ENCODE data around the gene ARHGAP24.

ARHGAP24 gene

GRCh38 chr4:85707611-85708010 lies 232.7 kb downstream of the ARHGAP24 start:
- DNase-seq: peak in 1 of 2 donors; percentile 5

- no peak for DNase-seq
These were observed 233.5 kb downstream of the ARHGAP24 start for GRCh38 chr4:85708468-85708867.

GRCh38 chr4:85713005-85713404 lies 238.1 kb downstream of the ARHGAP24 start:
- DNase-seq: no peak

DNA sequence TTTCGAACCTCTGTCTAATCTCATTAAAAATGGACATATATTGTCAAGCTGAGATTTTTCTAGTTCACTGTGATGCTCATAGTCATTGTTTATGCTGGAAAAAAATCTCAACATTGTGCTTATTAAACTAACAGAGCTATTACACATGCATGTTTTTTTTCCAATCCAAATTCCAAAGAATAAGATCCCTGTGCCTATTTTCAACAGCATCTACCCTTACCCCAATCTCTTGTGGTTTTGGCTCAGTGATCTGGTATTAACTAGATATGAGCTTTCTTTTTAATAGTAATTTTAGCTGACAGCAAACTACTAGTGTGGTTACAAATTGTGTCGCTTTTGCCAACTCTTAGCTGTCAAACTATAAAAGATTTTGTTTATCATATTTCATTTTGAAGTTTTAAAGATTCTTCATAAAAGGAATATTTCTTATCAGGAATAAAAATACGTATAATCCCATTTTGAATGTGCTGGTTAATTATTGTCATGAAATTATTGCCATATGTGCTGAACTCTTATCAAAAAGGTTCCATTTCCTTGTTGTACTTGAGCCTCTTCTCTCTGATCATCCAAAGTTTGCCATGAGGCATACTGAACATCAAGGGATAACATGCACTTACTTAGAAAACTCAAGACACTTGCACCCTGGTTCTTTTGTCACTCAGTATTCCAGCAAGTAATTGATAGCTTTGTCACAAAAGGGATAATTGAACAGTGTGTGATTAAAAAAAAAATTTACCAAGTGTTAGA lies 241.2 kb downstream of the ARHGAP24 start:
- no peak for DNase-seq

DNA sequence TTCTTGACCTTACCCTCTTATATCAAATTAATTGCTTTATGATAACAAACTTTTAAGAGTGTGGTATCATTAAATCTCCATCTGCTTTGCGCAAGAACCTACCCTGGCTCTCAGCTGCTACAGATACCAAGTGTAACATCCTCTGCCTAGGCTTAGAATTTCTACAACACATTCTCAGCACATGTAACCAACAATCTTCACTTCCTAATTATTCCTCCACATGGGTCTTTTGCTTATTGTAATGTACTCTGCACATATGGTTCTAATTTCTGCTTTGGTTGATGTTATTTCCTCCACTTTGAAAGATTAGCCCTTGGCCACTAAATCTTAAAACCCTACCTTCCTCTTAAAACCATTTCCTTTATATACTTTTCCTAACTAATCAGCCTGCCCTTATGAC lies 242.4 kb downstream of the ARHGAP24 start:
- no peak for DNase-seq

DNA sequence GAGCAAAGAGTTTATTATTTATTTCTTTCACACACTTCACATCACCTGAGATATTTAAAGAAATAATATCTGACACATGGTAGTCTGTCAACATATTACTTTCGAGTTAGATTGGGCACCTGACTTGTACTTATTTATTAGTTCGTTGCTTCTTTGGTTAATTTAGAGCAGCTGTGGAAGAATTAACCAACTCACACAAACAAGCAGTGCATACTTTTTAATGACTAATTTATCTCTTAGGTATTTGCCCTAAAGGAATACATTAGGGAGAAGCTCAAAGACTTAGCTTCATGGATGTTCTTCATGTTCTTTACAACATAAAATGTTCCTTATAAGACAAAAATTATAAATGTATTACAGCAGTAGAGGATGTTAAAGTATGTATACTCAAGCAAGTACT lies 242.9 kb downstream of the ARHGAP24 start:
- no peak for DNase-seq

- DNase-seq: no peak
These were observed 245.8 kb downstream of the ARHGAP24 start for GRCh38 chr4:85720735-85721134.

DNA sequence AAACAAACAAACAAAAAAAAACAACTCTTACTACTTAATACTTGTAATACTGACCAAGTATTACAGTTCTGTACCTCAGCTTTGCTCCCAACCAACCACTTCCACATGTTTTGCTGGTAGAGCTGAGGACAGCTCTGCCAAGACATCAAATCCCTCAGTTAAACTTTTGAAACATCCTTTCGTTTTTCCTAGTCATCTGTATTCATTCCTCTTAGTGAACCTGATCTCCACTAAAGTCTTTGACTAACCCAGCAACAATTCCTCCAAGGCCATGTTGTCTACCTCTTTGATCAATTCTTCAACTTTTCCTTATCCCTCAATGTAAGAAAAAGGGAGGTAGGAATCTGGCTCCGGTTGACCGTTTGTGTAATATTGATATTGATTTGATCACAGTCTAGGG lies 247.5 kb downstream of the ARHGAP24 start:
- no peak for DNase-seq

DNA sequence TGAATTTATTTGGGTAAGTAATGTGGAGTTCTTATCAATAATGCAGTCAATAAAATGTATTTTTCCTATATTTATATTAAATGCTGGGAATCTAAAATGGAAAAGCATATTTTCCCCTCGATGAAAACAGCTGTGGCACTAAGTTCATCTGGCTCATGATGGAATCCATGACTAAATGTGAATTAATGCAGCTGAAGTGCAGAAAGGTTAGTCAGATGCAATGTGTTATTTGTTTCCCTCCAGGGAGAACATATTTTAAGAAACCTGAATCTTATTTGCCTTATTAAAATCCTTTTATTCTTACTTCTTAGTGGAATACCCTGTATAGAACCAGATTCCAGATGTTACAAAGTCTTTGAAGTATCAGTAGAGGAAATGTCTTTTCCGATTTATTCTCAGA lies 247.9 kb downstream of the ARHGAP24 start:
- DNase-seq: no peak

DNA sequence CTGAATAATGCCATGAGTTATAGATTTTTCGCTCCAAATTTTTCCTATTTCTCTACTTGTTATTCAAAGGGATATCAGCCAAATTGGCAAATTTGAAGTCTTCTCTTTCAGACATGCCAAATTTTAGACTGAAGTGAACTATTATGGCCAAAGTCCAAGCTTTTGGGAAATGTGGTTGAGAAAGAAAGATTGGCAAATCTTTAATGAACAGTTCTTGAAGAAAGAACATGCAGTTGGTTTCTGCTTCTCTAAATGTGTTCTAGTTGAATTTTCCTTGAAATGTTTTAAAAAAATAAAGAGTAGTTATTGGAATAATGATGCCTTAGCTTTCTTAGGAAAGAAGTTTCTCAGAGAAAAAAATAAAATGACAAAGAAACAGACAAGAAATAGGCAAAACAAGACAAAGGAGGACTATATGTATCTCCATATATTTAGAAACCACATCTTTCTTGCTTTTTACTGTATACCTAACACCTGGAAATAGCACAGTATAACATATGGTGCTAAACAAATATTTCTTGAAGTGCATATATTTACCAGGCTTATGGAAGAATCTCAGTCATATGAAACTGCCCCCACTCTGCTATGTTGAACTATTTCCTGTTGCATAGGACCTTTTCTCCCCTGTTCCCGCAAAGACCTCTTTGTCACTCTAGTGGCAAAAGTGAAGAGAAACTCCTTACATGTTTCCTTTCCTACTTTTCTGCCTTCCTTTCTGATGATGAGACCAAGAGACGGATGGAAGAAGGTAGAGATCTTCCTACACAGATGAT lies 250.0 kb downstream of the ARHGAP24 start:
- DNase-seq: no peak

- no peak for DNase-seq
These were observed 250.8 kb downstream of the ARHGAP24 start for GRCh38 chr4:85725721-85726170.

GRCh38 chr4:85726555-85726954 lies 251.6 kb downstream of the ARHGAP24 start:
- DNase-seq: no peak

DNA sequence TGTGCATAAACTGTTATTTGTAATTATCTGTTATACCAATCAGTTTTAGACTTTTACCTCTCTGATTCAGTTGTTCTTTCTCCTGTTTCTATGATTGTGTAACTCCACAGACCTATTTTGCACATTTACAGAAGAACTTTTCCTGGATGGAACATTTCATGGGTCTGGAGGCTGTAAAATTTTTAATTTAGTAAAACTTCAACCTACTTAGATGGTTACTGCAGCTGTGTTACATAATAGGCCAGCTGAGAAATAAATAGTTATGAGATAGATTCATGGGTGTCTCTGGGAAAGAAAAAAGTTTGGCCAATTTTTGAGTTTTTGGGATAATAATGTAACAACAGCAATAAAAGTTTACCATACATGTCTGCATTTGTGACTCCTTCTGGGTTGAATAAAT lies 253.5 kb downstream of the ARHGAP24 start:
- no peak for DNase-seq

GRCh38 chr4:85732124-85732523 lies 257.2 kb downstream of the ARHGAP24 start:
- DNase-seq: no peak

- DNase-seq: no peak
These were observed 258.8 kb downstream of the ARHGAP24 start for GRCh38 chr4:85733798-85734197.

GRCh38 chr4:85734424-85734831 lies 259.5 kb downstream of the ARHGAP24 start:
- no peak for DNase-seq

DNA sequence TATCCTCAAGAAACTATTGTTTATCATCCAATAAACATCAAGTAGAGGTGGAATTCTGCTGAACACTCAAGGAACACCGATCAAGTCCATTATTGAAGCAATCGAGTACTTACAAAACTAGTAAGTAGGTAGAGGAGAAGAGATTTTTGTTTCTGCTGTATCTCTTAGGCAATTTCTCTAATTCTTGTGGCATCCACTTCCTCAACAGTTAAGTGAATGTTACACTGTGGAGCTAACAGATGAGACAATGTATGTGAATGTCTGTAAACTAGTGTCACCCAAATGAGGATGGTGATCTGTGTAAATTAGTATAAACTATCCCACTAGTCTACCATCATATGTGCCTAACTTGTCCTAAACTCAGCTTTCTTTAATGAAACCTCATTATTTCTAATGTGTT lies 261.6 kb downstream of the ARHGAP24 start:
- DNase-seq: no peak

- no peak for DNase-seq
These were observed 262.3 kb downstream of the ARHGAP24 start for GRCh38 chr4:85737254-85737653.

- no peak for DNase-seq
These were observed 263.8 kb downstream of the ARHGAP24 start for GRCh38 chr4:85738721-85739120.

- DNase-seq: no peak
These were observed 265.5 kb downstream of the ARHGAP24 start for GRCh38 chr4:85740431-85740861.

GRCh38 chr4:85741381-85741780 lies 266.4 kb downstream of the ARHGAP24 start:
- no peak for DNase-seq

DNA sequence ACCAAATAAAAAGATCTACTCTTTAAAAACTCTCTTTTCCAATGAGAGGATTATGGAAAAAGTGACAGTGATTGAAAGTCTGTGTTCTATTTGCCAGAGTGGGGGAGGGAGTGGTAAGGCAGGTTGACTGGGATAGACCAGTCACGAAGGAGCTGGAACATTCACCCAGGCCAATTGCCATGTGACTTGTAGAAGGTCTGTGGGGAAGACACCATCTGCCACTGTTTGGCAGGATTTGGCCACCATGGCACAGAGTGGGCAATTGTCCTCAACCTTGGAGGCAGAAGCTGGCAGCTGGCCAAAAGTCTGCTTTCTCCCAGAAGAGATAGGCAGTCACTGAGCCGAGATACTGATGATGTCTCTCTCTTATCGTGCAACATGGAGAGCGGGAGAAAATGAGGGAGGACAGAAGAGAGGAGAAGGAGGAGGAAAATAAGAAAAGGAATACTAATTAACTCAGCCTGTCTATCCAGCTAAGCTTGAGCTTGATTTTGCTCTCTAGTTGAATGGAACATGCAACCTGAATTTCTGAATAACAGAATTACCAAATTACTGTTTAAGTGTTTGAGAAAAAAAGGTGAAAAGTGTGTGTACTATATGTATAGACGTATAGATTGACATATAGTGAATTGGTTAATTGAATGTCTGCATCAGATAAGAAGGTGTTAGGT lies 267.1 kb downstream of the ARHGAP24 start:
- DNase-seq: no peak

- DNase-seq: no peak
These were observed 270.0 kb downstream of the ARHGAP24 start for GRCh38 chr4:85744950-85745349.

DNA sequence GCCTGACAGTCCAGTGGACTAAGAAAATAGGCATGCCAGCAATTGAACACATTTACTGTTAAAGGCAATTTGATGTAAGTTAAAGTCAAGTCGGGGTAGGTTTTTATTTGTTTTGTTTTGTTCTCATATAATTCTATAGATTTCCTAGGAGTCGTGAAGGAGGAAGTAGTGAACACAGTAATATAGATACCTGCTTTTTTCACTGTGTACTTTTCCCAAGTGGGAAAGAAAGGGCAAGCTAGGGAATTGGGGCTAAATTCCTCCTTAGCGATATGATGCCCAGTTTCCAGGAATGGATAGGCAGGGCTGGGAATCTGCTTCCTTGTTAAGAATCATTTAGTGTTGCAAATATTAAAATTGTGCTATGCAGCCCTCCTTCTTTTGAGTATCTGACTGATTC lies 271.0 kb downstream of the ARHGAP24 start:
- no peak for DNase-seq
